ENCODE results near the gene PIGZ.

DNA sequence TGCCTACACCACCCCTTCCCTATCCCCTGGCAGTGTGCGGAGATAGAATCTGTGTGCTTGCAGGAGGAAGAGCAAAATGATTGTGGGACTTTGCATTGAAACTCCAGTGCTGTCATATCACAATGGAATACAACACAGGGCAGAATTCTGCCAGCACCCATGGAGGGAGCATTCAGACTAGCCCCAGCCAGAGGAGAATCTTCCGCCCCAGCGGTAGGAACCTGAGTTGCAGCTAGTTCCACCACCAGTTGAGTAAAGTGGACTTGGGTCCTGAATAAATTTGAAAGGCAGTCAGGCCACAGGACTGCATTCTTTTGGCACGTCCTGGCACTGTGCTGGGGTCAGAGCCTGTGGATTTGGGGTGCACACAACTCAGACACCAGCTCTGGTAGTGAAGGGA, 53.8 kb downstream of the PIGZ start:
- TF ChIP-seq, protein P1, sequence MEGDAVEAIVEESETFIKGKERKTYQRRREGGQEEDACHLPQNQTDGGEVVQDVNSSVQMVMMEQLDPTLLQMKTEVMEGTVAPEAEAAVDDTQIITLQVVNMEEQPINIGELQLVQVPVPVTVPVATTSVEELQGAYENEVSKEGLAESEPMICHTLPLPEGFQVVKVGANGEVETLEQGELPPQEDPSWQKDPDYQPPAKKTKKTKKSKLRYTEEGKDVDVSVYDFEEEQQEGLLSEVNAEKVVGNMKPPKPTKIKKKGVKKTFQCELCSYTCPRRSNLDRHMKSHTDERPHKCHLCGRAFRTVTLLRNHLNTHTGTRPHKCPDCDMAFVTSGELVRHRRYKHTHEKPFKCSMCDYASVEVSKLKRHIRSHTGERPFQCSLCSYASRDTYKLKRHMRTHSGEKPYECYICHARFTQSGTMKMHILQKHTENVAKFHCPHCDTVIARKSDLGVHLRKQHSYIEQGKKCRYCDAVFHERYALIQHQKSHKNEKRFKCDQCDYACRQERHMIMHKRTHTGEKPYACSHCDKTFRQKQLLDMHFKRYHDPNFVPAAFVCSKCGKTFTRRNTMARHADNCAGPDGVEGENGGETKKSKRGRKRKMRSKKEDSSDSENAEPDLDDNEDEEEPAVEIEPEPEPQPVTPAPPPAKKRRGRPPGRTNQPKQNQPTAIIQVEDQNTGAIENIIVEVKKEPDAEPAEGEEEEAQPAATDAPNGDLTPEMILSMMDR (conservative IDR thresholded peaks at IDR 0.05; ENCODE audit: low read depth, low read length): no peak
- no peak for TF ChIP-seq EZH2 (IDR thresholded peaks at IDR 0.05; ENCODE audit: borderline replicate concordance, low read depth, low read length, poor library complexity, severe bottlenecking)
